HepG2 (cell line): ENCODE data around the gene SFTPB. TPM values are rescaled to one million over a fixed set of nuclear protein-coding genes. Genes with fewer than 3 reads are reported as not detected.

Experiments
- AKAP8 ChIP-seq: sonication (generic); formaldehyde crosslinking; IDR thresholded peaks from 2 replicates; pipeline ENCODE4 v1.5.1; 2020; ENCODE audit warnings: mild to moderate bottlenecking, missing genetic modification reagents
- ELK4 ChIP-seq: sonication (generic); formaldehyde crosslinking; IDR thresholded peaks from 2 replicates; pipeline ENCODE4 v1.9.0; 2021; ENCODE audit warnings: missing genetic modification reagents, borderline replicate concordance
- NFKB2 ChIP-seq: sonication (generic); formaldehyde crosslinking; IDR thresholded peaks from 2 replicates; pipeline ENCODE4 v1.4.0; 2020; ENCODE audit warnings: missing genetic modification reagents, borderline replicate concordance
- REPIN1 ChIP-seq: sonication (generic); formaldehyde crosslinking; IDR thresholded peaks from 2 replicates; pipeline ENCODE4 v1.8.0; 2022; ENCODE audit warnings: missing genetic modification reagents, low read depth, mild to moderate bottlenecking, borderline replicate concordance
- SIX1 ChIP-seq: sonication (generic); formaldehyde crosslinking; IDR thresholded peaks from 2 replicates; pipeline ENCODE4 v1.4.0; 2020; ENCODE audit warnings: missing genetic modification reagents, borderline replicate concordance
- SNAI1 ChIP-seq: sonication (generic); formaldehyde crosslinking; IDR thresholded peaks from 2 replicates; pipeline ENCODE4 v1.5.0; 2020; ENCODE audit warnings: mild to moderate bottlenecking, missing genetic modification reagents, borderline replicate concordance
- SRY ChIP-seq: sonication (generic); formaldehyde crosslinking; IDR thresholded peaks from 2 replicates; pipeline ENCODE4 v1.8.0; 2022; ENCODE audit warnings: mild to moderate bottlenecking, missing genetic modification reagents
- TARDBP ChIP-seq: sonication (generic); formaldehyde crosslinking; IDR thresholded peaks from 2 replicates; pipeline ENCODE4 v1.8.0; 2022; ENCODE audit warnings: mild to moderate bottlenecking, missing genetic modification reagents
- YY1 ChIP-seq: IDR thresholded peaks from 2 replicates; pipeline ENCODE4 v1.6.1; 2011; ENCODE audit warnings: low read length, low read depth, moderate library complexity, mild to moderate bottlenecking; ENCODE audit not compliant: insufficient read depth, insufficient replicate concordance
- ZBTB7A ChIP-seq: sonication (generic); formaldehyde crosslinking; IDR thresholded peaks from 2 replicates; pipeline ENCODE4 v1.8.0; 2022; ENCODE audit warnings: mild to moderate bottlenecking, missing genetic modification reagents
- ZFP1 ChIP-seq: IDR thresholded peaks from 2 replicates; pipeline ENCODE4 v1.6.1; 2016
- ZNF124 ChIP-seq: sonication (generic); formaldehyde crosslinking; IDR thresholded peaks from 2 replicates; pipeline ENCODE4 v1.4.0; 2020; ENCODE audit warnings: missing genetic modification reagents
- ZNF776 ChIP-seq: sonication (generic); formaldehyde crosslinking; IDR thresholded peaks from 2 replicates; pipeline ENCODE4 v1.4.0; 2020; ENCODE audit warnings: mild to moderate bottlenecking, missing genetic modification reagents
- ZNF781 ChIP-seq: sonication (generic); formaldehyde crosslinking; IDR thresholded peaks from 2 replicates; pipeline ENCODE4 v1.5.1; 2020; ENCODE audit warnings: borderline replicate concordance, mild to moderate bottlenecking, missing genetic modification reagents; ENCODE audit errors: not compliant biosample characterization
- polyA plus RNA-seq, 8 experiments: library from polyadenylated mRNA; depleted of rRNA in 3 of 8; stranded (reverse) in 7 of 8; unstranded in 1 of 8; fragments of >200 nt; fragmentation: Illumina TruSeq in 4 of 8; extraction: Trizol in 4 of 8; gene quantifications; 2 replicates each; pipeline versions ENCODE4 v1.2.1 to v1.2.3, GENCODE V29; 2011 to 2016; ENCODE audit warnings: low read depth in 4 of 8, missing spikeins in 1 of 8, mixed read lengths in 1 of 8; ENCODE audit not compliant: insufficient read depth in 1 of 8
- total RNA-seq, 5 experiments: library from RNA; depleted of rRNA; stranded (reverse); fragments of >200 nt; fragmentation: Illumina TruSeq; extraction: Trizol; gene quantifications; 2 replicates each; pipeline ENCODE4 v1.2.3, GENCODE V29; 2016; ENCODE audit warnings: low read depth in 1 of 5
- TF ChIP-seq, protein P1 (sequence below): sonication (generic); formaldehyde crosslinking; IDR thresholded peaks from 2 replicates; pipeline ENCODE4 v1.4.0; 2020; ENCODE audit warnings: missing genetic modification reagents, borderline replicate concordance
- TF ChIP-seq, protein P2 (sequence below), 2 experiments: IDR thresholded peaks; 2 replicates each; pipeline ENCODE4 v1.6.1; 2011 to 2012; ENCODE audit warnings: low read length in 2 of 2, borderline replicate concordance in 1 of 2, low read depth in 1 of 2, mild to moderate bottlenecking in 1 of 2, moderate library complexity in 1 of 2
- TF ChIP-seq, protein P3 (sequence below): sonication (generic); formaldehyde crosslinking; IDR thresholded peaks from 2 replicates; pipeline ENCODE4 v1.5.0; 2020; ENCODE audit warnings: missing genetic modification reagents, mild to moderate bottlenecking, borderline replicate concordance

SFTPB gene
- total and polyA plus RNA-seq, 2 of the 13 experiments (the other 11 are each of a cell fraction or from before 2014, with no cell fraction given): not detected

DNA sequence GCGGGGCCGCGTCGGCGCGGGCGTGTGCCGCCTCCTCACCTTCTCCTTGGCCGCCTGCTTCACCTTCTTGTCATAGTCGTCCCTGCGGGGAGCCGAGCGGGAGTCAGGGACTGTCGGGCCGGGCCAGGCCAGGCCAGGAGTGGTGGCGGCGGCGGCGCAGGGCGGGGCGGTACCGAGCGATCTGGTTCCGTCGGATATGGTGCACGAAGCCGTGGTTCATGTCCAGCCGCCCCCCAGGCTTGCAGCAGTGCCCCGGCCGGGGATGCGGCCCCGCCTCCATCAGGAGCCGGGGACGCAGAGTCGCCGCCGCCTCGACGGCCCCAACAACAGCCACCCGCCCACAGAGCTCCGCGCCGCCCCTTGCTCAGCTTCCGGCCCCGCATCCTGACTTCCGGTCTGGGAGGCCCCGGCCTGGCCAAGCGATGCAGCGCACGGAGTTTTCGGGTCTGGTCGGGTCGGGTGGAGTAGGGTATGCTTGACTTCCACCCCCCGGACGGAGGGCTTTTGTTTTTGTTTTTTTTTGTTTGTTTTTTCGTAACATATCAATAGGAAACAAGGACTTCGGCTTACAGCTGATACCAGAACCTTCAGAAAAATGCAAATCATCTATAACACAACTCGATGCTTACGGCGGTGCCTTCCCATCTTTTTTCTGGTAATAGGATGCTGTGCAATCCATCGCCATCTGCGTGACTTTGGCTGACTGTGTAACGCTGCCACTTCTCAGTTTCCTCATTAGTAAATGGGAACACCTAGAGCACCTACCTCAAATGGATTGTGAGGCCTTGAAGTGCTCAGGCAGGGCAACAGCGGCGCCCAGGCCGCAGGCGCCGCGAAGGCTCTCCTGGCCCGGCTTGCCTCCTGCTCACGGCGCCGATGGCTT is 56.1 kb downstream of the SFTPB start, which contains the start of gene C2orf68 (continued):
- TF ChIP-seq SNAI1 (CRISPR knock-in tag) (peak; percentile 95), ZNF776 (CRISPR knock-in tag) (peak; percentile 95), TARDBP (peak; percentile 61; the same call in 1 of the 2 replicates), ZNF781 (CRISPR knock-in tag) (no peak), AKAP8 (CRISPR knock-in tag) (peak; percentile 51; the same call in 1 of the 2 replicates), REPIN1 (CRISPR knock-in tag) (no peak), NFKB2 (peak; percentile 90; the same call in 1 of the 2 replicates), ZBTB7A (CRISPR knock-in tag) (no peak), ZFP1 (CRISPR knock-in tag) (peak; percentile 81; the same call in 1 of the 2 replicates), SIX1 (0 out of 2 replicates have a peak, but pooled peaks have one; percentile 9), ZNF124 (CRISPR knock-in tag) (peak; percentile 47; the same call in 1 of the 2 replicates), SRY (CRISPR knock-in tag) (peak; percentile 54), YY1 (peak; percentile 82), ELK4 (CRISPR knock-in tag) (peak; percentile 86; the same call in 1 of the 2 replicates)
- TF ChIP-seq, protein P1, sequence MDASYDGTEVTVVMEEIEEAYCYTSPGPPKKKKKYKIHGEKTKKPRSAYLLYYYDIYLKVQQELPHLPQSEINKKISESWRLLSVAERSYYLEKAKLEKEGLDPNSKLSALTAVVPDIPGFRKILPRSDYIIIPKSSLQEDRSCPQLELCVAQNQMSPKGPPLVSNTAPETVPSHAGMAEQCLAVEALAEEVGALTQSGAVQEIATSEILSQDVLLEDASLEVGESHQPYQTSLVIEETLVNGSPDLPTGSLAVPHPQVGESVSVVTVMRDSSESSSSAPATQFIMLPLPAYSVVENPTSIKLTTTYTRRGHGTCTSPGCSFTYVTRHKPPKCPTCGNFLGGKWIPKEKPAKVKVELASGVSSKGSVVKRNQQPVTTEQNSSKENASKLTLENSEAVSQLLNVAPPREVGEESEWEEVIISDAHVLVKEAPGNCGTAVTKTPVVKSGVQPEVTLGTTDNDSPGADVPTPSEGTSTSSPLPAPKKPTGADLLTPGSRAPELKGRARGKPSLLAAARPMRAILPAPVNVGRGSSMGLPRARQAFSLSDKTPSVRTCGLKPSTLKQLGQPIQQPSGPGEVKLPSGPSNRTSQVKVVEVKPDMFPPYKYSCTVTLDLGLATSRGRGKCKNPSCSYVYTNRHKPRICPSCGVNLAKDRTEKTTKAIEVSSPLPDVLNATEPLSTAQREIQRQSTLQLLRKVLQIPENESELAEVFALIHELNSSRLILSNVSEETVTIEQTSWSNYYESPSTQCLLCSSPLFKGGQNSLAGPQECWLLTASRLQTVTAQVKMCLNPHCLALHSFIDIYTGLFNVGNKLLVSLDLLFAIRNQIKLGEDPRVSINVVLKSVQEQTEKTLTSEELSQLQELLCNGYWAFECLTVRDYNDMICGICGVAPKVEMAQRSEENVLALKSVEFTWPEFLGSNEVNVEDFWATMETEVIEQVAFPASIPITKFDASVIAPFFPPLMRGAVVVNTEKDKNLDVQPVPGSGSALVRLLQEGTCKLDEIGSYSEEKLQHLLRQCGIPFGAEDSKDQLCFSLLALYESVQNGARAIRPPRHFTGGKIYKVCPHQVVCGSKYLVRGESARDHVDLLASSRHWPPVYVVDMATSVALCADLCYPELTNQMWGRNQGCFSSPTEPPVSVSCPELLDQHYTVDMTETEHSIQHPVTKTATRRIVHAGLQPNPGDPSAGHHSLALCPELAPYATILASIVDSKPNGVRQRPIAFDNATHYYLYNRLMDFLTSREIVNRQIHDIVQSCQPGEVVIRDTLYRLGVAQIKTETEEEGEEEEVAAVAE (CRISPR knock-in tag): peak; percentile 32; the same call in 1 of the 2 replicates
- TF ChIP-seq, protein P2, sequence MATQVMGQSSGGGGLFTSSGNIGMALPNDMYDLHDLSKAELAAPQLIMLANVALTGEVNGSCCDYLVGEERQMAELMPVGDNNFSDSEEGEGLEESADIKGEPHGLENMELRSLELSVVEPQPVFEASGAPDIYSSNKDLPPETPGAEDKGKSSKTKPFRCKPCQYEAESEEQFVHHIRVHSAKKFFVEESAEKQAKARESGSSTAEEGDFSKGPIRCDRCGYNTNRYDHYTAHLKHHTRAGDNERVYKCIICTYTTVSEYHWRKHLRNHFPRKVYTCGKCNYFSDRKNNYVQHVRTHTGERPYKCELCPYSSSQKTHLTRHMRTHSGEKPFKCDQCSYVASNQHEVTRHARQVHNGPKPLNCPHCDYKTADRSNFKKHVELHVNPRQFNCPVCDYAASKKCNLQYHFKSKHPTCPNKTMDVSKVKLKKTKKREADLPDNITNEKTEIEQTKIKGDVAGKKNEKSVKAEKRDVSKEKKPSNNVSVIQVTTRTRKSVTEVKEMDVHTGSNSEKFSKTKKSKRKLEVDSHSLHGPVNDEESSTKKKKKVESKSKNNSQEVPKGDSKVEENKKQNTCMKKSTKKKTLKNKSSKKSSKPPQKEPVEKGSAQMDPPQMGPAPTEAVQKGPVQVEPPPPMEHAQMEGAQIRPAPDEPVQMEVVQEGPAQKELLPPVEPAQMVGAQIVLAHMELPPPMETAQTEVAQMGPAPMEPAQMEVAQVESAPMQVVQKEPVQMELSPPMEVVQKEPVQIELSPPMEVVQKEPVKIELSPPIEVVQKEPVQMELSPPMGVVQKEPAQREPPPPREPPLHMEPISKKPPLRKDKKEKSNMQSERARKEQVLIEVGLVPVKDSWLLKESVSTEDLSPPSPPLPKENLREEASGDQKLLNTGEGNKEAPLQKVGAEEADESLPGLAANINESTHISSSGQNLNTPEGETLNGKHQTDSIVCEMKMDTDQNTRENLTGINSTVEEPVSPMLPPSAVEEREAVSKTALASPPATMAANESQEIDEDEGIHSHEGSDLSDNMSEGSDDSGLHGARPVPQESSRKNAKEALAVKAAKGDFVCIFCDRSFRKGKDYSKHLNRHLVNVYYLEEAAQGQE (IDR thresholded peaks at IDR 0.05; ENCODE audit: borderline replicate concordance in 1 of 2, low read depth in 1 of 2, low read length in 2 of 2): peak in 1 of 2 experiments; percentile 60; a peak in 1 of 4 replicates
- TF ChIP-seq, protein P3, sequence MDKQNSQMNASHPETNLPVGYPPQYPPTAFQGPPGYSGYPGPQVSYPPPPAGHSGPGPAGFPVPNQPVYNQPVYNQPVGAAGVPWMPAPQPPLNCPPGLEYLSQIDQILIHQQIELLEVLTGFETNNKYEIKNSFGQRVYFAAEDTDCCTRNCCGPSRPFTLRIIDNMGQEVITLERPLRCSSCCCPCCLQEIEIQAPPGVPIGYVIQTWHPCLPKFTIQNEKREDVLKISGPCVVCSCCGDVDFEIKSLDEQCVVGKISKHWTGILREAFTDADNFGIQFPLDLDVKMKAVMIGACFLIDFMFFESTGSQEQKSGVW: no peak
